ENCODE measurements around the gene SLC66A2. TPM values are rescaled to one million over a fixed set of nuclear protein-coding genes. Genes with fewer than 3 reads are reported as not detected.

Gene SLC66A2
- total and polyA plus RNA-seq, 2 of the 13 experiments (the other 11 are each of a cell fraction or from before 2014, with no cell fraction given): 33.5 to 41.9 TPM

- no peak for TF ChIP-seq SOX13 (IDR thresholded peaks at IDR 0.05)
- peak in 1 of 2 experiments; percentile 24; a peak in 1 of 4 replicates for TF ChIP-seq SOX13 (CRISPR knock-in tag; conservative IDR thresholded peaks at IDR 0.05 in 1 of 2, IDR thresholded peaks at IDR 0.05 in 1 of 2)
- no peak for TF ChIP-seq ZNF253 (CRISPR knock-in tag; IDR thresholded peaks at IDR 0.05; ENCODE audit: borderline replicate concordance)
- peak; percentile 23; the same call in 1 of the 2 replicates for TF ChIP-seq TARDBP (CRISPR knock-in tag; IDR thresholded peaks at IDR 0.05)
- no peak for TF ChIP-seq HOXA7 (CRISPR knock-in tag; IDR thresholded peaks at IDR 0.05)
- TF ChIP-seq, protein P1, sequence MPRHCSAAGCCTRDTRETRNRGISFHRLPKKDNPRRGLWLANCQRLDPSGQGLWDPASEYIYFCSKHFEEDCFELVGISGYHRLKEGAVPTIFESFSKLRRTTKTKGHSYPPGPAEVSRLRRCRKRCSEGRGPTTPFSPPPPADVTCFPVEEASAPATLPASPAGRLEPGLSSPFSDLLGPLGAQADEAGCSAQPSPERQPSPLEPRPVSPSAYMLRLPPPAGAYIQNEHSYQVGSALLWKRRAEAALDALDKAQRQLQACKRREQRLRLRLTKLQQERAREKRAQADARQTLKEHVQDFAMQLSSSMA (CRISPR knock-in tag; IDR thresholded peaks at IDR 0.05): no peak
- TF ChIP-seq ZNF235 (CRISPR knock-in tag; IDR thresholded peaks at IDR 0.05; ENCODE audit: borderline replicate concordance): no peak
- no peak for TF ChIP-seq ZNF616 (CRISPR knock-in tag; IDR thresholded peaks at IDR 0.05; ENCODE audit: low read depth)
- no peak for TF ChIP-seq POLR2AphosphoS5 (IDR thresholded peaks at IDR 0.05; ENCODE audit: low read depth, low read length)
- TF ChIP-seq MYNN (CRISPR knock-in tag; IDR thresholded peaks at IDR 0.05; ENCODE audit: low read depth): no peak
- TF ChIP-seq PATZ1 (CRISPR knock-in tag; IDR thresholded peaks at IDR 0.05): no peak
- TF ChIP-seq KAT2B (IDR thresholded peaks at IDR 0.05; ENCODE audit: borderline replicate concordance, low read depth, low read length): no peak
- no peak for TF ChIP-seq SAFB2 (CRISPR knock-in tag; IDR thresholded peaks at IDR 0.05; ENCODE audit: borderline replicate concordance, low read depth)
- TF ChIP-seq ZBTB49 (CRISPR knock-in tag; IDR thresholded peaks at IDR 0.05; ENCODE audit: borderline replicate concordance): no peak
- no peak for TF ChIP-seq ZNF761 (CRISPR knock-in tag; conservative IDR thresholded peaks at IDR 0.05)
- TF ChIP-seq, protein P2, sequence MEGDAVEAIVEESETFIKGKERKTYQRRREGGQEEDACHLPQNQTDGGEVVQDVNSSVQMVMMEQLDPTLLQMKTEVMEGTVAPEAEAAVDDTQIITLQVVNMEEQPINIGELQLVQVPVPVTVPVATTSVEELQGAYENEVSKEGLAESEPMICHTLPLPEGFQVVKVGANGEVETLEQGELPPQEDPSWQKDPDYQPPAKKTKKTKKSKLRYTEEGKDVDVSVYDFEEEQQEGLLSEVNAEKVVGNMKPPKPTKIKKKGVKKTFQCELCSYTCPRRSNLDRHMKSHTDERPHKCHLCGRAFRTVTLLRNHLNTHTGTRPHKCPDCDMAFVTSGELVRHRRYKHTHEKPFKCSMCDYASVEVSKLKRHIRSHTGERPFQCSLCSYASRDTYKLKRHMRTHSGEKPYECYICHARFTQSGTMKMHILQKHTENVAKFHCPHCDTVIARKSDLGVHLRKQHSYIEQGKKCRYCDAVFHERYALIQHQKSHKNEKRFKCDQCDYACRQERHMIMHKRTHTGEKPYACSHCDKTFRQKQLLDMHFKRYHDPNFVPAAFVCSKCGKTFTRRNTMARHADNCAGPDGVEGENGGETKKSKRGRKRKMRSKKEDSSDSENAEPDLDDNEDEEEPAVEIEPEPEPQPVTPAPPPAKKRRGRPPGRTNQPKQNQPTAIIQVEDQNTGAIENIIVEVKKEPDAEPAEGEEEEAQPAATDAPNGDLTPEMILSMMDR (CRISPR knock-in tag; IDR thresholded peaks at IDR 0.05): no peak
- TF ChIP-seq HDAC2 (CRISPR knock-in tag; IDR thresholded peaks at IDR 0.05): peak; percentile 44; the same call in 1 of the 2 replicates
- no peak for TF ChIP-seq RFXAP (CRISPR knock-in tag; IDR thresholded peaks at IDR 0.05; ENCODE audit: borderline replicate concordance)
- no peak for TF ChIP-seq ZC3H4 (CRISPR knock-in tag; IDR thresholded peaks at IDR 0.05; ENCODE audit: borderline replicate concordance)
- TF ChIP-seq ZNF335 (CRISPR knock-in tag; IDR thresholded peaks at IDR 0.05): no peak
- no peak for TF ChIP-seq ZNF660 (CRISPR knock-in tag; IDR thresholded peaks at IDR 0.05; ENCODE audit: borderline replicate concordance, low read depth)
- TF ChIP-seq ZFP41 (CRISPR knock-in tag; IDR thresholded peaks at IDR 0.05; ENCODE audit: borderline replicate concordance): no peak
- TF ChIP-seq KAT8 (CRISPR knock-in tag; IDR thresholded peaks at IDR 0.05): 0 out of 2 replicates have a peak, but pooled peaks have one; percentile 19
- TF ChIP-seq ZNF569 (CRISPR knock-in tag; IDR thresholded peaks at IDR 0.05; ENCODE audit: borderline replicate concordance): no peak
- no peak for TF ChIP-seq TOPORS (CRISPR knock-in tag; IDR thresholded peaks at IDR 0.05)
Observed at GRCh38 chr18:79985172-79985571, 33.7 kb upstream of the SLC66A2 start (continued).
